OCI-LY7 (cell line): Measurements from ENCODE around the gene STPG3.

Experiments
- CTCF ChIP-seq: fragments of 200-600 bp; sonication (generic); conservative IDR thresholded peaks from 2 replicates; pipeline ENCODE4 v1.5.1; 2014; ENCODE audit warnings: mild to moderate bottlenecking, antibody characterized with exemption, low read length, moderate library complexity, mixed read lengths
- EZH2phosphoT487 ChIP-seq: fragments of 200-600 bp; sonication (generic); IDR thresholded peaks from 2 replicates; pipeline ENCODE4 v1.6.1; 2018; ENCODE audit warnings: low read depth, borderline replicate concordance, mild to moderate bottlenecking, mixed run types, antibody characterized with exemption, low read length, moderate library complexity, mixed read lengths

- no peak for TF ChIP-seq EZH2phosphoT487
- TF ChIP-seq CTCF = no peak
Observed at GRCh38 chr9:137221506-137222111, 29.5 kb upstream of the STPG3 start.
